Mononuclear cell (primary cell): ENCODE data around the gene PER2. TPM values are rescaled to one million over a fixed set of nuclear protein-coding genes. Genes with fewer than 3 reads are reported as not detected.
"Not testable (repeated sequence)": the region's sequence is repeated elsewhere in the genome, so short reads cannot be mapped to it uniquely, and the experiment has no call there.

Source experiments
- H3K27me3 ChIP-seq: 2 replicates; pipeline ENCODE4 v1.6.0; 2011; ENCODE audit warnings: low read length, control low read depth; ENCODE audit not compliant: insufficient read depth
- H3K4me1 ChIP-seq: 2 replicates; pipeline ENCODE4 v1.5.1; 2011; ENCODE audit warnings: mild to moderate bottlenecking, low read length, control low read depth; ENCODE audit not compliant: insufficient read depth
- H3K4me3 ChIP-seq: 2 replicates; pipeline ENCODE4 v1.5.1; 2011; ENCODE audit warnings: mild to moderate bottlenecking, low read length, moderate library complexity
- H3K9me3 ChIP-seq: 2 replicates; pipeline ENCODE4 v1.5.1; 2011; ENCODE audit warnings: low read depth, mild to moderate bottlenecking, control low read depth, low read length
- total RNA-seq: library from RNA; depleted of rRNA; stranded (reverse); fragments of >200 nt; gene quantifications from one replicate; pipeline ENCODE4 v1.2.3, GENCODE V29; 2012

Gene PER2
- total RNA-seq, 1 donor: 18.7 TPM

DNA sequence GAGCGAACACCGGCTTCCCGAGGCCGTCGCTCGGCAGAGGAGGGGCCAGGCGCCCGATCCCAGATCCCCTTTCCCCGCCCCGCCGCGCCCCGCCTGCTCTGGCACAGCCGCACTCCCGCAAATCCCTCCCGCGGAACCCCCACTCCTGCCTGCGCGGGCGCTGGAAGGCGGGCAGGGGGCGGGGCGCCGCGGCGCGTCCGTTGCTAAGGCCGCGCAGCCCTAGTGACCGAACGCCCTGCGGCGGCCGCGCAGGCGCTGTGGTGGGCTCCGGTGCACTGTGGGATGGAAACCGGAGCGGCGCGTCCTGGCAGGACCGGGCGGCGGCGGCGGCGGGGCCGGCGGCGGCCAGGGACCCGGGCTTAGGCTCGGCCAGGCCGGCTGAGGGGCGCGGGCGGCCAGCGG, 31.8 kb upstream of the PER2 start, which contains the start of gene TRAF3IP1:
Gene TRAF3IP1, plus strand, starts transcription at position 273 of the 402 bp plus-strand sequence. CDS start 145 bp downstream, outside the sequence.
- Histone ChIP-seq H3K9me3 (no peaks in the 10 kb centered on the region), H3K4me1 (peaks cover 15% of the 10 kb centered on the region), H3K4me3 (peak within 1 kb of the TSS; percentile 50), H3K27me3 (peaks cover 3% of the 10 kb centered on the region)

DNA sequence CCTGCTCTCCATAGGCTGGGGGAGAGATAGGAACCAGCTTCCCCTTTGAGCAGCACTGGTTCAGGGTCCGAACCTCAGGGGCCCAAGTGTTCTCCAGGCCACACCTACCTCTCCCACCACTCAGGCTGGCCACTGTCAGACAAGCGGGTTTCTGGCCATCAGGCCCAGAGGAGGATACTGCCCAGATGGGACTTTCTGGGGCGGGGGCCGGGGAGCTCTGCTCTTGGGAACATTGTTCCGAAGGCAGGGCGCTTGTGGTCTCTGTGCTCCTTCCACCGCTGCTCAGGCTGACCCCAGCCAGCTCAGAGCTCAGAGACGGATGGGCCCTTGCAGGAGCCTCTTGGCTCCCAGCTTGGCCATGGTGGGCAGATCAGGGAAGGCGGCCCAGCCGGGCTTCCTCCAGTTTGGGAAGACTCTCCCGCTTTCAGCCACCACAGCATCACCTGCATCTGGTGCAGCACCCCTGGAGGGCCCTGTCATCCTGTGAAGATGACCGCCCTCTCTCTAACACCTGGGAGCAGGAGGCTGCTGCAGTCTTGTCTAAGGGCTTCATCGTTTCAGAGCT, 26.7 kb upstream of the PER2 start:
- H3K27me3 ChIP-seq: peaks cover 3% of the 10 kb centered on the region
- H3K4me1 ChIP-seq: peaks cover 6% of the 10 kb centered on the region
- no peak overlapping the region for H3K4me3 ChIP-seq
- no peaks in the 10 kb centered on the region for H3K9me3 ChIP-seq

- Histone ChIP-seq H3K4me3 (no peak overlapping the region), H3K4me1 (peaks cover under 1% of the 10 kb centered on the region), H3K9me3 (no peaks in the 10 kb centered on the region), H3K27me3 (peaks cover 3% of the 10 kb centered on the region)
These were observed 26.2 kb upstream of the PER2 start for GRCh38 chr2:238314576-238314975.

GRCh38 chr2:238313991-238314350, 25.6 kb upstream of the PER2 start:
- no peak overlapping the region for H3K4me3 ChIP-seq
- peaks cover 3% of the 10 kb centered on the region for H3K27me3 ChIP-seq
- H3K9me3 ChIP-seq: no peaks in the 10 kb centered on the region
- H3K4me1 ChIP-seq: no peaks in the 10 kb centered on the region

GRCh38 chr2:238313289-238313990, 25.0 kb upstream of the PER2 start:
- Histone ChIP-seq H3K4me3 (no peak overlapping the region), H3K4me1 (no peaks in the 10 kb centered on the region), H3K27me3 (peaks cover 3% of the 10 kb centered on the region), H3K9me3 (no peaks in the 10 kb centered on the region)

GRCh38 chr2:238310721-238311120, 22.3 kb upstream of the PER2 start:
- not testable (repeated sequence) for H3K9me3 ChIP-seq, H3K4me3 ChIP-seq, H3K4me1 ChIP-seq, H3K27me3 ChIP-seq

DNA sequence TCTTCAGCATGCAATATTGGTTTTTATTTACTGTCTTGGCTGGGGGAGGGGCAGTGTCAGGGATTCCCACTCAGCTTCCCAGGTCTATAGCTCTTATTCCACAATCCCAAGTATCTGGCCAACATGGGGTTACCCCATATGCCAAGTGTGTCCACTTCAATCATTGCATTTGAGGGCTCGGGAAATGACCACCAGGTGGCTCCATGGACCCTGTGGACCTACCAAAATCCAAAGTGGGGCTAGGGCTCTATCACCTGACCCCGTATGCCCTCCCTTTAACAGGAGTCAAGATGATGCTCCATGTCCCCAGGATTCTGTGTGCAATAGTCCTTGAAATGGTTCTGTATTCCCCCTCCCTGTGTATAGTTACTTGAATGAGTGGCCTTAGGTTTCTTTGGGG, 19.8 kb upstream of the PER2 start:
- Histone ChIP-seq H3K4me3 (no peak overlapping the region), H3K27me3 (no peaks in the 10 kb centered on the region), H3K9me3 (no peaks in the 10 kb centered on the region), H3K4me1 (no peaks in the 10 kb centered on the region)

DNA sequence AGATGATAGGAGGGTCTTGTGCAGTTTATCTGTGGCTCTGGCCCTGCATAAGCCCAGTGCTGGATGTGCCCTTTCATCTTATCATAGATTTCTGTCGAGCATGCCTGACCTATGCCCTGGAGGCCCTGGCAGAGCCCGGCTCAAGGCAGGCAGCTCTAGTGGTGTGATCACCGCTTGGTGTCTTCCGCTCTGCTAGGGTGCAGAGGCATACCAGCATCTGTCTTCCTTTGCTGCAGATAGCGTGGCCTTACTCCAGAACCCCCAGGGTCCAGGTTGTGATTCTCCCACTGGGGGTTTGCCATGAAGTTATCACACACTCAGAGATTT, 18.2 kb upstream of the PER2 start:
- Histone ChIP-seq H3K4me1 (no peaks in the 10 kb centered on the region), H3K9me3 (no peaks in the 10 kb centered on the region), H3K4me3 (no peak overlapping the region), H3K27me3 (no peaks in the 10 kb centered on the region)

GRCh38 chr2:238305965-238306671, 17.7 kb upstream of the PER2 start:
- H3K4me1 ChIP-seq: no peaks in the 10 kb centered on the region
- H3K27me3 ChIP-seq: no peaks in the 10 kb centered on the region
- no peak overlapping the region for H3K4me3 ChIP-seq
- no peaks in the 10 kb centered on the region for H3K9me3 ChIP-seq

DNA sequence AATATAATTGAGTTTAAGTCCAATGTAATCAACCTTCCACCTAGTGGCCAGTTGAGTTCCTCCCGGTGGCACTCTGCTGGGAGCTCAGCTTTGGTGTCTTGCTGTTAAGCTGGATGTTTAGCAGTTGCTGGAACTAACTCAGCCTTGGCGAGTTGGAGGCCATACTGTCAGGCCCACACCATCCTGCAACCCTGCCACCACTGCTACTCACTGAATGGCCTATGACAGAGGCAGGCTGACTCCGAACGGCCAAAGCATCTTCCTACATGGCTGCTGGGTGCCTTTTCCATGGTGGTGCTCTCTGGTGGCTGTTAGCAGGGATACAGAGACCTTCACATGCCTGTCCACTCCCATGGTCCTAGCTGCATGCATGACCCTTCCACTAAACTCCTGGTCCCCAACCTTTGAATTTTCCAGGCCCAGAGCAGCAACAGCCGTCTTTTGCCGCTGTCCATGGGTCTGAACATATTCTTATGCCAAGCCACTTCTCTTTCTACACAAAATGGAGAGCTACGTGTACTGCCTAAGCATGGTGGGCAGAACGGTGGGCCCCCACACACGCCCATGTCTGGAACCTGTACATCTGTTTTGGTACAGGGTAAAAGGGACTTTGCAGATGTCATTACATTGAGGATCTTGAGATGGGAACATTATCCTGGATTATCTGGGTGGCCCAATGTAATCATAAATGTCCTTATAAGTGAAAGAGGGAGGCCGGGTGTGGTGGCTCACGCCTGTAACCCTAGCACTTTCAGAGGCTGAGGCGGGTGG, 16.9 kb upstream of the PER2 start:
- no peaks in the 10 kb centered on the region for H3K27me3 ChIP-seq
- no peaks in the 10 kb centered on the region for H3K9me3 ChIP-seq

GRCh38 chr2:238304116-238304515, 15.7 kb upstream of the PER2 start:
- no peaks in the 10 kb centered on the region for H3K4me1 ChIP-seq
- H3K9me3 ChIP-seq: no peaks in the 10 kb centered on the region
- no peak overlapping the region for H3K4me3 ChIP-seq
- no peaks in the 10 kb centered on the region for H3K27me3 ChIP-seq

More for the DNA sequence above, 16.9 kb upstream of the PER2 start:
- Histone ChIP-seq H3K4me3 (no peak overlapping the region), H3K4me1 (no peaks in the 10 kb centered on the region)

DNA sequence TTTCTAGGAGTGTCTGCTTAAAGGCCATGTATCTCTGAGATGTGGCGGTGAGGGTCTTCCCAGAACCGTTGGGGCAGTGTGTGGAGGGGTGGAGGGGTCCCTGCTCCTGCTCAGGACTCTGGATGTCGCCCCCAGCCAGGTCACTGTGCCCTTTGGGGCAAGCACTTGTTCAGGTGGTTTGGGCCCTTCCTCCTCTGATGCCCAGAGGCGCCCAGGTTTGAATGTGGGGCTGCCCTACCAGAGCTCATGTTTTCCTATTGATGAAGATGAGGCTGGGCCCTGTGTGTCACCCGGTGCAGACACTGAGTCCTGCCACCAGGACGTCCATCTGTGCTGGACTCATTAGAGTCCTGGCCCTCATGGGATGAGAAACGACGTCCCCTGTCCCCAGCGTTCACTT, 14.3 kb upstream of the PER2 start:
- Histone ChIP-seq H3K4me1 (no peaks in the 10 kb centered on the region), H3K4me3 (no peak overlapping the region), H3K27me3 (no peaks in the 10 kb centered on the region), H3K9me3 (no peaks in the 10 kb centered on the region)

DNA sequence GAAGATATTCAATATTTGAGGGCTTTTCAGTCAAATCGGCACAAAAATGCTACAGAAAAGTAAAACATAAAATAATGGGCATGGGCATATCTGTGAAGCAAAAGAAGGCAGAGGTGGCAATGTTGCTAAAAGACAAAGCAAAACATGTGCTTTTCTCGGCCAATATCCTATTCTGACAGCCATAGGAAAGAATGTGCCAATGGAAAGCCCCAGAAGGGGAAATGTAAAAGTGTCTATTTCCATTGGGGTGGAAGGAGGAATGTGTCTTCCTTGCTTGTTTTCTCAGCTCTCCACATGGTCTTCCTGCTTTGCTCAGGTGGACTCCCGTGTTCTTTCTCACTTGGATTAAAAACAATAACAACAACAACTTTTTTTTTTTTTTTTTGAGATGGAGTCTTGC, 13.7 kb upstream of the PER2 start:
- Histone ChIP-seq H3K4me1 (no peaks in the 10 kb centered on the region), H3K4me3 (no peak overlapping the region), H3K27me3 (no peaks in the 10 kb centered on the region), H3K9me3 (no peaks in the 10 kb centered on the region)

DNA sequence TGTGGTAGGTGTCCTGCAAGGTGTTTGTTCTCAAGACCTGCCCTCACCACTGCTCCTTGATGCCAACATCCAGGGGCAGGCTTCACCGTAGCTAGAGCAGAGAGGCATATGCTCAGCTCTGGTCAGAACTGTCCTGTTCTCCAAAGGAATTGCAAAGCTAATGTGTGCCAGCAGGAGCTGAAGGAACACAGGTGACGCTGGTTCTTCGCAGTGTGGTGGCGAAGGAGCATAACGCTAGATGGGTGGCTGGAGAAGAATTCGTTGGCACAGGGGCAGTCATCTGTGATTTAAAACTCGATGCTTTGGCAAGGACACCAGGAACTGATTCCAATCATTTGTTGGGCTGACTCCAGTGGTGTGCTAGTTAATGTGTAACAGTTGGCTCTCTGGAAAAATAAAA, 11.4 kb upstream of the PER2 start:
- H3K9me3 ChIP-seq: no peaks in the 10 kb centered on the region
- no peaks in the 10 kb centered on the region for H3K4me1 ChIP-seq
- no peak overlapping the region for H3K4me3 ChIP-seq
- no peaks in the 10 kb centered on the region for H3K27me3 ChIP-seq
